CD4-positive, alpha-beta T cell treated with Interleukin-10 for 1 hour (primary cell): Measurements from ENCODE around the gene LPO.

Source experiments
- DNase-seq: peaks from one replicate; pipeline ENCODE4 v3.0.0-alpha.2; 2020

Gene LPO

DNA sequence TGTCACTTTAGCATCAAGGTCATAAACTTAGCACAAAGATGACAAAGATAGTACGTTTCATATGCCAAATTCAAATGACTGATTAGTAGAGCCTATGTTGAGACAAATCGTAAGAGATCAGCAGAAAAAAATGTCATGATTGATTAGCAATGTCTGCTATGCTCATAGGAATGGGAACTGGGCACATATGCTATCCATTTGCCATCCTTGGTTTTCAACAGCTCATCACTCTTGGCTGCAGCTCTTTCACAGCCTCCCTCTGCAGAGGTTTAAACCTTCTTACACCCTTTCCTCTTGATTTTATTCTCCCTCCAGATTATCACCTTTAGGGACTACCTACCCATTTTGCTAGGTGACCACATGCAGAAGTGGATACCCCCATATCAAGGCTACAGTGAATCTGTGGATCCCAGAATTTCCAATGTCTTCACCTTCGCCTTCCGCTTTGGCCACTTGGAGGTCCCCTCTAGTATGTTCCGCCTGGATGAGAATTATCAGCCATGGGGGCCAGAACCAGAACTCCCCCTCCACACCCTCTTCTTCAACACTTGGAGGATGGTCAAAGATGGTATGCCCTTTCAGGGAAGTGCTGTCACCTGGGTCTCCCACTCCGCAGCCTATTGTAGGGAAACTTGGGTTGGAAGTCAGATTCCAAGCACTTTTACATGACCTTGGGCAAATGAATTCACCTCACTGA, 26.2 kb downstream of the LPO start:
- DNase-seq: no peak

DNA sequence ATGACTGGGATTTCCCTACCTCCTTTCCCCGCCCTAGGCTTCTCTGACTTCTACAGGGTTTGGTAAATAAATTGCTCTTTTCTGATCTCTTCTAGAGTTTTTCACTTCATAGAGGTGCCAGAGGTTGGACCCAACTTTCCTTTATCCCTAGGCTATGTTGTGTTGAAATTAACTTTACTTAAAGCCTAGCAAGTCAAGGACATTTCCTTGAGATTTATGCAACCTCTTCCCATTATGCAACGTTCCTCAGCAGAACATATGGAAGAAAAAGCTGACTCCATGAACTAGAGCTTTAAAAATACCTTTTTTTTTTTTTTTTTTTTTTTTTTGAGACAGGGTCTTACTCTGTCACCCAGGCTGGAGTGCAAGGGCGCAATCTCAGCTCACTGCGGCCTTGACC, 26.9 kb downstream of the LPO start:
- no peak for DNase-seq

DNA sequence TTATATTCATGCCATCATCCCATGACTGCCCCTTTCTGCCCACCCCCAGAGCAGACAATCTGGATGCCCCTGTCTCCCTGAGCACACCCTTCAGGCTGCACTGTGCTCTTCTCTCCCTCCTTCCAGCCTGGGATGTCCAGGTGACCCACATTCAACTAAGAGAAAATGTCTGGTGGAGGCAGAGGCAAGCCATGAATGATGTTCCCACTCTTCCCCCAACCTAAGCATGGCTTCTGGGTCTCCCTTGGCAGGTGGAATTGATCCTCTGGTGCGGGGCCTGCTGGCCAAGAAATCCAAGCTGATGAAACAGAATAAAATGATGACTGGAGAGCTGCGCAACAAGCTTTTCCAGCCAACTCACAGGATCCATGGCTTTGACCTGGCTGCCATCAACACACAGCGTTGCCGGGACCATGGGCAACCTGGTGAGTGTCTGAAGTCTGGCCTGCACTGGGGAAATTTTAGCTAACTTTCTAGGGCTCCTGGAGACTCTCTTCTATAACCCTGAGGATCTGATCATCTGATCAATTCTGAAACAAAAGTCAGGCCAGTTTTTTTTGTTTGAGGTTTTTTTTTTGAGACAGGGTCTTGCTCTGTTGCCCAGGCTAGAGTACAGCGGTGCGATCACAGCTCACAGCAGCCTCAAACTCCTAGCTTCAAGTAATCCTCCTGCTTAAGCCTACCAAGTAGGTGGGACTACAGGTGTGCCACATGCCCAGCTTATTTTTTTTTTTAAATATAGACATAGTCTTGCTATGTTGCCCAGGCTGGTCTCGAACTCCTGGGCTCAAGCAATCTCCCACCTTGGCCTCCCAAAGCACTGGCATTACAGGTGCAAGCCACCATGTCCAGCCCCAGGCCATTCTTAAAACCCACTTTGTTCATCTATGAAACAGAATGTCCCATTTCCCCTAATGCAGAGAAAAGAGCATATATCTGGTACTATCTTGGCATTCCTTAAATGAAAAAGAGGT, 27.8 kb downstream of the LPO start:
- DNase-seq: no peak

DNA sequence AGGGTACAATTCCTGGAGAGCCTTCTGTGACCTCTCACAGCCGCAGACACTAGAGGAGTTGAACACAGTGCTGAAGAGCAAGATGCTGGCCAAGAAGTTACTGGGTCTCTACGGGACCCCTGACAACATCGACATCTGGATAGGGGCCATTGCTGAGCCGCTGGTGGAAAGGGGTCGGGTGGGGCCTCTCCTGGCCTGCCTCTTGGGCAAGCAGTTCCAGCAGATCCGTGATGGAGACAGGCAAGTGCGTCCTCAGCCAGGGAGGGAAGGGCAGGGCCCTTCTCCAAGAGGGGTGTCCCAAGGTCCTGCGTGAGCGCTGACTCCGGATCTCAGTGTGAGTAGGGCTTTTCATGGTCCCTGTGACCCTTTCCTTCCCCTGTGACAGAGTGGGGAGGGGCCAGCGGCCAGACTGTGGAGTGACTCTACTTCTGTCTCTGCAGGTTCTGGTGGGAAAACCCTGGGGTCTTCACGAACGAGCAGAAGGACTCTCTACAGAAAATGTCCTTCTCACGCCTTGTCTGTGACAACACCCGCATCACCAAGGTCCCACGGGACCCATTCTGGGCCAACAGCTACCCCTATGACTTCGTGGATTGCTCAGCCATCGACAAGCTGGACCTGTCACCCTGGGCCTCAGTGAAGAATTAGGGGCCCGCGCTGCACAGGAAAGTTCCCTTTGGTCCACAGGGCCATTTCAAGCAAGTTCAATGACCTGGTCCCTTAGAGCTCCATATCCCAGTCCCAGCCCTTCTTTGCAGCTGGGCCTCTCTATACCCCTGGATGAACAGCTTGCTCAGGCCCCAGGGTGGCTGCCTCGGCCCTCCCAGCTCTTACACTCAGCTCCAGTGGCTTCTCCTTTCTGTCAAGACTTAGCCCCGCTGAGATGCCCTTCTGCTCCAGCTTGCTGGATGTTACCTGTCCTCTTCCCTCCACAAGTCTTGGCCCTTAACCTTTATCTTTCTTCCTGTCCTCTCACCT, 29.3 kb downstream of the LPO start:
- no peak for DNase-seq

DNA sequence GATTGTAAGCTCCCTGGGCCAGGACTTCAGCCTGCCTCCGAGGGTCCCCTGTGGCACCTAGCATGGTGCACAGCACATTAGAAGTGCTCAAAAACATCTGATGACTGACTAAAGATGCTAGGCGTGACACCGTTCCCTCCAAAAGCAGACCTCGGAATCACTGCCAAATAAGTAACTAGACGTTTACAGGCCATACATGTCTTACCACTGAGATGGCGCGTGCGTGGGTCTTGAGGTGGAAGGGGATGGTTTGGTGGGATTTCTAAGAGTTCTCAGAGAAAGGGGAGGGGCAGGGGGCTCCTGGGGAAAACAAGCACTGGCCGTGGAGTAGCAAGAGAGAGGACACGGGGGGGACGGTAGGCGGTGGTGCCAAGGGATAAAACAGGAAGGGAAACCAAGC, 29.9 kb downstream of the LPO start:
- DNase-seq: no peak

DNA sequence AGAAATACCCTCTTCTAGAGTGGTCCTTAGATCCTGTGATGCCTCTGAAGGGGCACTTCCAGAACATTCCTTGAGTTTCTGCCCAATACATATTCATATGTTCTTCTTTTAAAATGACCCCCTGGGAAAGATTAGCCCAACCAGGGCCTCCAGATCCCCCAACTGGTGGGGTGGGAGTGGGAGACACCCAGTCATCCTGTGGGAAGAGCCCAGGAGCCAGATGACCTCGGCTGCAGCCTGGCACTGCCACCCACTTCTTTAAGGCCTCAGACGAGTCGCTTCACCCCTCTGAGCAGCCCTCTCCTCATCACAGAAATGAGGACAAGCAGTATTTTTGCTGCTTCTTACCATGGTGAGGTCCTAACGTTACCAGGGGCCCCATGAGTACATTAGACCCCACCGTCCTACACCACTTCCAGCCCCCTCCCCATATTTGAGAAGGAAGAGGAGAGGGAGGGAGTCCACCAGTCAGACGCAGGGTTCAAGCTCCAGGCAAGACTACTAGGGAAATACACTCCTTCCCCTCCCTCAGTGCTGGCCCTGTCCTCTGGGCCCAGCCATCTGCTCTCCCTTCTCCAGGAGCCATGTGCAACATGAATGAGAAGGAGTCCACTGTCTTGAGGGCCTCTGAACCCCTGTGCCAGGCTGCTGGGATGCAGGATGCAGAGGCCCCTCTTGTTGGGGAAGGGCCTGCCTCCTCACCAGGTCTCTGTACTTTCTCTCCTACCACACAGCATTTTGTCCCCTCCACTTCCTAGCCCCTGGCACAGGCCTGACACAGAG, 30.6 kb downstream of the LPO start:
- no peak for DNase-seq

DNA sequence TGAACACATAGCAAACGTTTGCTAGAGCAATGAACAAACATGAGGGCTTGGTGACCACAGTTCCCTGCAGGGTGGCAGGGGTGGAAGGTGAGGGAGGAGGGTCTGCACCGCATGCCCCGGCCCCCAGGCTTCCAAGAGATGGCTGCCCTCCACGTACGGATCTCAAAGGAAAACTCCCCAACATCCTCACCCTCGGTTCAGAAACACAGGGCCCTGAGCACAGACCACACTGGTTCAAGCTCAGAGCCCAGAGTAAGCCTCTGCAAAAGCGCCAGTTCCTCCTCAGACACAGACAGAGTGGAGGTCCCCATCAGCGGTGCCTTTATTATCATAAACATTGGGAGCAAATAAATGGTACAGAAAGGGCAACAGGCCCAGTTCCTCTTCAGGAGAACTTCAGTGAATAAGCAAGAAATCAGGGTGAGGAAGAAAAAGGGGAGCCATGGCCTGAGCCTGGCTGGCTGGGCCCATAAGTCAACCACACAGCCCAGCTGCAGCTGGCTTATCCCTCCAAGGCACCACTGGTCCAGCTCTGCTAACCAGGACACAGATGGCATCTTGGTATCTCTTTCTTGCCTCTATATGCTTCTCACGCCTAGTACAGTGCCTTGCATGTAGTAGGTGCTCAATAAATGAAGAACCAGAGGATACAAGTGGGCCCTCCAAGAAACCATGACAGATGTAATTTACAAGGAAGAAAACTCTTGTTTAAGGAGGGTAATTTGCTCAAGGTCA, 31.3 kb downstream of the LPO start:
- DNase-seq: no peak

DNA sequence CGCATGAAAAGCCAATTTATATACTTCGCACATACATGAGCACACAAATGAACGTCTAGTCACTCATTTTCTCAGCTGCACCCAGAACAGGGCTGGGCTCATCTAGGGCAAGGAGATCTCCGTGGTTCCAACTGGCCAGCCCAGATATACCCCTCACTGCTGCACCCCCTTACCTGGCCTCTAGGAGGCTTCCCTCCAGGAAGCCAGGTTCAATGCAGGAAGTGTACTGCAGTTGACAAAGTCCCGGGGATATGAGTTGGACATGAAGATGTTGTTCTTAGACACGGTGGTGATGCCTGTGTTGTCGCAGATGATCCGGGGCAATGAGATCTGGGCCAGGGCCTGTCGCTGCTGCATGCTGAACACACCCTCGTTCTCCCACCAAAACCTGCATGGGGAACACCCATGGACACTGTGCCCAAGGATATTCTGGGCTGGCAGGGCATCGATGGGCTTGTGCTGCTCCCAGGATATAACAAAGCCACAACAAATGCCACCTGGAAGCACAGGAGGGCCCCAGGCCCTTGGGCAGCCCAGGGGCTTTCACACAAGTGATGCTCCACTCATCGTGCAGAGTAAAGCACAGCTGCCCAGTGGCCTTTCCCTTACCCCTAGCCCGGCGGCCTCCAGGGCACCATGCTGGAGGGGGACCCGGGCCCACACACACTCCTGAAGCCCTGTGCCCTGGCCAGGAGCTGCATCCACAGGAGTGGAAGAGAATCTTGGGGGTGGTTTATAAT, 32.3 kb downstream of the LPO start:
- no peak for DNase-seq

DNA sequence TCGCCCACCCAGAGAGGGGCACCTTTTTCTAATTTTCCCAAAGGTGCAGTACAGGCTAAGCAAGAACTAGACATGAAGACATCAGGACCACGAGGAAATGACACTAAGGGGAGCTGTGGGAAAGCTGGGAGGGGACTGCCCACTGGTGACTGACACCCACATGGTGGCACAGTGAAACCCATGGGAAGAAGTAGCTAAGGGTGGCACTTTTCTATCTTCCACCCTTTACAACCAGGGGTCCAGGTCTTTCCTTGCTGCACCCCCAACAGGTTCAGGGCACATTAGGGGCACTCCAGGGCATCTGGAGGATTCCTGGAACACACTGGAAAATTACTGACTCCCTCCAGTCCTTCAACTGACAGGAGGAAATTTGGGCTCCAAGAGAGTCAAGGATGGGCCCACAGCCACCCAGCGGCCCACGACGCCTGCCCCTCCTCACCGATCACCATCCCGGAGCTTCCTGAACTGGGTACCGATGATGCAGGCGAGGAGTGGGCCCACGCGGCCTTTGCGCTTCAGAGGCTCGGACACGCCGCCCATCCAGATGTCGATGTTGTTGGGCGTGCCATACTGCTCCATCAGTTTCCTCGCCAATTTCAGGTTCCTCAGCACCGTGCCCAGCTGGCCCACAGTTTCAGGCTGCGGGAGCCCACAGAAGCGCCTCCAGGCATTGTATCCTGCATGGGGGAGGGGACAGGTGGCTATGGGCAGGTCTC, 33.0 kb downstream of the LPO start:
- DNase-seq: no peak

DNA sequence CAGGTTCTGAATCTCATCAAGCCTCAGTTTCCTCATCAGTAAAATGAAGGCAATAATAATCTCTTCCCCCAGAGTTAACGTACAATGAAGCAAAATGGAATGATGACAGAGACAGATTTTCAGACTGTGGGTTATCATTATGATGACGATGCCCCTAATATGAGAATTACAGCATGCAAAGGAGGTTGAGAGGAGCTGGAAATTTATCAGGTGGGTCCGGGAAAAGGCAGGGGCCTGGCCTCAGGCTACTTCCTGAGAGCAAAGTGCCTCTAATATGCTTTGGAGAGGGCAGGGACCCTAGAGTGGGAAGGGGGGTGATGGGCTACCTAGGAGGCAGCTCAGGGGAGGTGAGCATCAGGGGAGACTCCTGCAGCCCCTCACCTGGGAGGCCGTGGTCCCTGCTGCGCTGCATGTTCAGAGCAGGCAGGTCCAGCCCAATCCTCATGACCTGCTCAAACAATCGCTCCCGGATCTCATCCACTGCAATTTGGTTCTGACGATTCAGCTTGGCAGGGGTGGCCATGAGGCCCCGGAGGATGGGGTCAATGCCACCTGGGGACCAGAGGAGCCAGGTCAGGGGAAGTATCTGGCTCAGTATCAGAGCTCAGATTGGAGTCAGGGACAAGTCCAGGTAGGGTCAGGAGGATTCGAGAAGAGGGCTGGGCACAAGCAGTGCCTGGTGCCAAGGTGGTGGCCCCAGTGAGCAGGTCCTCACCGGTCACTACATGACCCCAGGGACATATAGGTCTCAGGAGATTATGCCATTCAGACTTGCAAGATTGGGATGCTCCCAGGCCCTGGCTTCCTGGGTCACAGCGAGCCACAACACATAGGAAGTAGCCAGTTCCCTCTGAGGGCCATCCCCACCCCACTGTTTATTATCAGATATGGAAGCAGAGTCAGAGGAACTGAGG, 34.2 kb downstream of the LPO start:
- DNase-seq: no peak

DNA sequence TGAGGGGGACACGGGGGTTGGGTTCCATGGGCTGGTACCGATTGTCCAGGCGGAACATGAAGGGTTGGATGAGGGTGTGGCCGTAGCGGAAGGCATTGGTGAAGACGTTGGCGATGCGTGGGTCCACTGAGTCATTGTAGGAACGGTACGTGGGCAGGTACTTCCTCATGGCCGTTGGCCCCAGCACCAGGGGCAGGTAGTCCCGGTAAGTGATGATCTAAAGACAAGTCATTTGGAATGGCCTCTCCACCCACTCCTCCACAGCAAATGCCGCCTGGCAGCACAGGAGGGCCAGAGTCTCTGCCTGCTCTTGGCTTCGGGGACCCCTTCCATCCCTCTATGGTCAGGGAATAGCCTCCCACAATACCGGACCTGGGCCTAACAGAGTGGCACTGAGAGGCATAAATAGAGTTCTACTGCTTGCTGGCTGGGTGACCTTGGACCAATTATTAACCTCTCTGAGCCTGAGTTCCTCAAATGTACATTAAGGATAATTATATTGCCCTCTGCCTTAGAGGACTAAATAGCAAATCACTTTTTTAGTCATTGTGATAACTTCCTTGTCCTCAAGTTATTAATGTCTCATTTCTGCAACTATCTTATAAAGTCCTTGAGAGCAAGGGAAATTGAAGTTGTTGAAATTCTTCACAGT, 35.2 kb downstream of the LPO start:
- DNase-seq: no peak

DNA sequence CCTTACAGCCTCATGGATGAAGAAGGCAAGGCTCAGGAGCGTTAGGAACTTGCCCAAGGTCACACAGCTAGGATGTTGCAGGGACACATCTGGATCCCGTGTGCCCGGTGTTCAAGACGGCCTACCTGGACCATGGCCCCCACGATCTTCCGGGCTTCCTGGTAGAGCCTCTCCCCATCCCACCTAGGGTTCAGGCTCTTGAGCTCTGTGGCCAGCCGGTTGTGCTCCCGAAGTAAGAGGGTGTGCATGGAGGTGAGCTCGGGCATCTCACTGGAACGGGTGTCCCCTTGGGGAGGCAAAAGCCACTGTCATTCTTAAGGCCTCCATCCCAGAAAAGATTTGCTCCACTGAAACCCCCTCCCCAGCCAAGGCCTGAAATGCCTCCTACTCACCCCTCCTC, 37.0 kb downstream of the LPO start:
- no peak for DNase-seq

DNA sequence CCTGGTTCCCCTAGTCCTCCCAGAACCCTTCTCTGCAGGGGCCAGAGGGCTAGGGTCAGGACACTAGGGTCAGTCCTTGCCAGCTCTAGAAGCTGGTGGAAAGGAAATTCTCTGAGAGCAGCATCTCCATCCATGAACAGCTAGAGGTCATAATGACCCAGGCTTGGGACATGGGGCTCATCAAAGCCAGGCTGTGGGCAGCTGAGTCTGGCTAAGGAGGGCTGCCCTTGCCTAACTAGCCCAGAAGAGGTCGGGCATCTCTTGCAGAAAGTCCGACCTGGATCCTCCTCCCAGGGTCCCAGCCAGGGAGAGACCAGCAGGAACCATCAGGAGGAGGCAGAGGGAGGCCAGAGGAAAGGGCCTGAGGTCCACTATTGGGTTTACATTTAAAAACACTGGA, 38.0 kb downstream of the LPO start:
- no peak for DNase-seq

DNA sequence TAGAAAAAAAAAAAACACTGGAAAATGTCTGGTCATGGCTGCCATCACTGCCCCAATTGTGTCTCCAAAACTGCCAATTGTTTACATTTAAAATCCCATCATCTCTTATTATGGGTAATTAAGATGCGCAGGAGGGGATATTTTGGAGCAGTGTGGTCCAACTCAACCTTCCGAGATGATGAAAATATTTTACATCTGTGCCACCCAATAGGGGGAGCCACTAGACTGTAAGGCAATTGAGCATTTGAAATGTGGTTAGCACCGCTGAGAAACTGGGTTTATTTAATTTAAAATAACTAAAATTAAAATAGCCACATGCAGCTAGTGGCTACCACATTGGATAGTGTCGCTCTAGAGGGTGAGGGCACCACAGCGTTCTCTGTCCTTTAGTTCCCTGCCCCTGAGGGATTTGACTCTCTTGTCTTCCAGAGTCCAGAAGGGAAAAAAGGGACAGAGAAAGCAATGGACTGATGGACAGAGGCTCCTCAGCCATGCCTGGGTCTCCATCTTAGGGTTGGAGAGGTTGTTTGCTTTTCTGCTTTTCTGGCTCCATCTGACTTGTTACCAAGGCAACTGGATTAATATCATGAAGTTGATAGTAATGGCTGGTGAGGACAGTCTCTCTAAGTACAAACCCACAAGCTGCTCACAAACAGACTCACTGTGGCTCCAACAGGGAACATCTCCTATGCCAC, 38.9 kb downstream of the LPO start:
- DNase-seq: peak; percentile 40

DNA sequence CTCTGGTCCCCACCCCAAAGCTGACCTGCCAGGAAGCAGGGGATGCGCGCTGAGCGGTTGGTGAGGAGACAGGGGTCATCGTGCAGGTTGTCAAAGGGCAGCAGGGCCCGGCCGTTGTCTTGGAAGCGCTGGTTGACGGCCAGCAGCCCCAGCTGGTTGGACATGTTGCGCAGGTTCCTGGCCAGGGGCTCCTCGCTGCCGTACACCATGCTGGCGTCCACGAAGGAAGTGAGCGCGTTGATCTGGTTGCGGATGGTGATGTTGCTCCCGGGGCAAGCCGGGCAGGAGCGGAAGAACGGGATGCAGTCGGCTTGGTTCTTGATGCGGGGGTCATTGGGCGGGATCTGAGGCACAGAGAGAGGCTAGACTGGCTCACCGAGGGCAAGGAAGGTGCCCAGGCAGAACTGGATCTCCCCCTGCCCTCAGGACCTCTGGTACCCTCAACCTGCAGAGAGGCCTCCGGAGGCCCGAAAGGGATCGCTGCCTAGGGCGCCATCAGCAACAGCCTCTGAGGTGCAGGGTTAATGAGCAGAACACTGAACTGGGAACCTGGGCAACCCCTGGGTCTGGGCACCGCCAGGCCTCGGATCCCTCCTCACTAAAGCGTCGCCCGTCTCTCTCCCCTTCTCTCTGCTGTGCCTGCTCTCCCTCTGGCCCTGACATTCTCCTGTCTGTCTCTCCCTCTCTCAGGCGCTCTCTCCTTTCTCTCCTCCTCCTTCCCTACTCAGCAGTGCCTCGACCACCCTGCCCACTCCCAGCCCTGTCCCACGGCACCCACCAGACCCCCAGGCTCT, 39.6 kb downstream of the LPO start:
- no peak for DNase-seq

DNA sequence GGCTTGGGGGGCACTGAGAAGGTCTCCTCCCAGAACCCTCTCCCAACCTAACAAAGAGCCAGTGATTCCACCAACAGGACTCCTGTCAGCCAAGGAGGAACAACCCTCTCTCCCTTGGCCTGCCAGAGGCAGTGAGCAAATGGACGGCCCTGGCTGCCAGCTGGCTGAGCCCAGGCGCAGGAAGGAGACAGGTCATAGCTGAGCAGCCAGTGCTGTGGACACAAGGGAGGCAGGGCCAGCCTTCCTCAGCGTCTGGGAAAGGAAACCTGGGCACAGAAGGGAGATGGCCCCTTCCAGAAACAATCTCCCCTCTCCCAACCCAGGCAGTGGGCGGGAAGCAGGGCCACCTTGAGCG, 40.3 kb downstream of the LPO start:
- no peak for DNase-seq
